HepG2 (cell line): ENCODE data around the gene SLC13A1.

Experiments used
- ATF6 ChIP-seq: sonication (generic); formaldehyde crosslinking; conservative IDR thresholded peaks from 2 replicates; pipeline ENCODE4 v1.4.0; 2020; ENCODE audit warnings: missing genetic modification reagents
- ATF7 ChIP-seq, 2 experiments: fragments of 450-650 bp in 1 of 2; sonication (generic) in 1 of 2; formaldehyde crosslinking in 1 of 2; IDR thresholded peaks; 2 replicates each; pipeline versions ENCODE4 v1.4.0 to v1.6.1; 2016 to 2020; ENCODE audit warnings: antibody characterized with exemption in 1 of 2, mild to moderate bottlenecking in 1 of 2, missing genetic modification reagents in 1 of 2
- POLR2AphosphoS5 ChIP-seq: IDR thresholded peaks from 2 replicates; pipeline ENCODE4 v1.6.1; 2012; ENCODE audit warnings: low read depth, low read length
- SMAD1 ChIP-seq: sonication (generic); formaldehyde crosslinking; IDR thresholded peaks from 2 replicates; pipeline ENCODE4 v1.4.0; 2020; ENCODE audit warnings: missing genetic modification reagents, low read depth, mild to moderate bottlenecking, borderline replicate concordance
- TF ChIP-seq, protein P1 (sequence below): sonication (generic); formaldehyde crosslinking; IDR thresholded peaks from 2 replicates; pipeline ENCODE4 v1.4.0; 2020; ENCODE audit warnings: missing genetic modification reagents, borderline replicate concordance
- TF ChIP-seq, protein P2 (sequence below): sonication (generic); formaldehyde crosslinking; IDR thresholded peaks from 2 replicates; pipeline ENCODE4 v1.5.0; 2020; ENCODE audit warnings: mild to moderate bottlenecking, missing genetic modification reagents, moderate library complexity

DNA sequence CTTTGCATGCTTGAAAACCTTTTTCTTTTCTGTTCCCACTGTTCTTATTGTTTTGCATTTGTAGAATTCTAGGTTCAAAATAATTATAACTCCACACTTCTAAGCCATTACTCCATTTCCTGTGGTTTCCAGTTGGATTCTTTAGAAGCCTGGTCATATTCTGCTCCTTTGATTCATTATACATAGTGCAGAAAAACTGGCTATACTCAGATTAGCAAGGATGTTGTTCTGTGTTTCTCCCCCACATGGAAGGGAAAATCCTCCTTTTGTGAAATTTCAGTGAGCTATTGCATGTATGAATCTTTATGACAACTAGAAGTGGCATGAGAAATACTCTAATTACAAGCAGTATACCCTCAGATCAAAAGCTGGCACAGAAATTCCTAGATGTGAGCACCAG lies 79.5 kb downstream of the SLC13A1 start:
- TF ChIP-seq, protein P1, sequence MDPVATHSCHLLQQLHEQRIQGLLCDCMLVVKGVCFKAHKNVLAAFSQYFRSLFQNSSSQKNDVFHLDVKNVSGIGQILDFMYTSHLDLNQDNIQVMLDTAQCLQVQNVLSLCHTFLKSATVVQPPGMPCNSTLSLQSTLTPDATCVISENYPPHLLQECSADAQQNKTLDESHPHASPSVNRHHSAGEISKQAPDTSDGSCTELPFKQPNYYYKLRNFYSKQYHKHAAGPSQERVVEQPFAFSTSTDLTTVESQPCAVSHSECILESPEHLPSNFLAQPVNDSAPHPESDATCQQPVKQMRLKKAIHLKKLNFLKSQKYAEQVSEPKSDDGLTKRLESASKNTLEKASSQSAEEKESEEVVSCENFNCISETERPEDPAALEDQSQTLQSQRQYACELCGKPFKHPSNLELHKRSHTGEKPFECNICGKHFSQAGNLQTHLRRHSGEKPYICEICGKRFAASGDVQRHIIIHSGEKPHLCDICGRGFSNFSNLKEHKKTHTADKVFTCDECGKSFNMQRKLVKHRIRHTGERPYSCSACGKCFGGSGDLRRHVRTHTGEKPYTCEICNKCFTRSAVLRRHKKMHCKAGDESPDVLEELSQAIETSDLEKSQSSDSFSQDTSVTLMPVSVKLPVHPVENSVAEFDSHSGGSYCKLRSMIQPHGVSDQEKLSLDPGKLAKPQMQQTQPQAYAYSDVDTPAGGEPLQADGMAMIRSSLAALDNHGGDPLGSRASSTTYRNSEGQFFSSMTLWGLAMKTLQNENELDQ, result no peak
- TF ChIP-seq, protein P2, sequence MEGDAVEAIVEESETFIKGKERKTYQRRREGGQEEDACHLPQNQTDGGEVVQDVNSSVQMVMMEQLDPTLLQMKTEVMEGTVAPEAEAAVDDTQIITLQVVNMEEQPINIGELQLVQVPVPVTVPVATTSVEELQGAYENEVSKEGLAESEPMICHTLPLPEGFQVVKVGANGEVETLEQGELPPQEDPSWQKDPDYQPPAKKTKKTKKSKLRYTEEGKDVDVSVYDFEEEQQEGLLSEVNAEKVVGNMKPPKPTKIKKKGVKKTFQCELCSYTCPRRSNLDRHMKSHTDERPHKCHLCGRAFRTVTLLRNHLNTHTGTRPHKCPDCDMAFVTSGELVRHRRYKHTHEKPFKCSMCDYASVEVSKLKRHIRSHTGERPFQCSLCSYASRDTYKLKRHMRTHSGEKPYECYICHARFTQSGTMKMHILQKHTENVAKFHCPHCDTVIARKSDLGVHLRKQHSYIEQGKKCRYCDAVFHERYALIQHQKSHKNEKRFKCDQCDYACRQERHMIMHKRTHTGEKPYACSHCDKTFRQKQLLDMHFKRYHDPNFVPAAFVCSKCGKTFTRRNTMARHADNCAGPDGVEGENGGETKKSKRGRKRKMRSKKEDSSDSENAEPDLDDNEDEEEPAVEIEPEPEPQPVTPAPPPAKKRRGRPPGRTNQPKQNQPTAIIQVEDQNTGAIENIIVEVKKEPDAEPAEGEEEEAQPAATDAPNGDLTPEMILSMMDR (CRISPR knock-in tag), result no peak
- TF ChIP-seq SMAD1 (CRISPR knock-in tag) (no peak), ATF6 (CRISPR knock-in tag) (no peak), ATF7 (IDR thresholded peaks at IDR 0.05) (no peak), ATF7 (CRISPR knock-in tag; IDR thresholded peaks at IDR 0.05) (no peak), POLR2AphosphoS5 (no peak)
